Measurements from ENCODE around the gene VAX1. TPM values are rescaled to one million over a fixed set of nuclear protein-coding genes. Genes with fewer than 3 reads are reported as not detected.

Gene VAX1
- total RNA-seq, 1 experiment from 2014 or later, result not detected

GRCh38 chr10:117159390-117159789 lies 21.3 kb upstream of the VAX1 start:
- no peaks in the 10 kb centered on the region for H3K9me2 ChIP-seq (ENCODE audit: insufficient read depth)
- H3K4me2 ChIP-seq (ENCODE audit: low read length), result no peak overlapping the region
- no peaks in the 10 kb centered on the region for H4K20me1 ChIP-seq (ENCODE audit: insufficient read depth)
- no peak overlapping the region for H2AFZ ChIP-seq (ENCODE audit: low read depth, low read length, poor library complexity, severe bottlenecking)
- RAD21 ChIA-PET (ENCODE audit: low non-redundant PET in 1 of 2, low total read pairs in 2 of 2, uncharacterized antibody in 2 of 2, unreplicated experiment in 2 of 2), result no interaction called here
- no peak overlapping the region for H3K4me3 ChIP-seq (replicated peaks in 1 of 2; ENCODE audit: low read depth in 1 of 2, low read length in 2 of 2)
- no peak for TF ChIP-seq JUND (IDR thresholded peaks at IDR 0.05)
- TF ChIP-seq ZNF274 (IDR thresholded peaks at IDR 0.05; ENCODE audit: low read depth, low read length), result no peak
- no peak for TF ChIP-seq ZBTB33 (IDR thresholded peaks at IDR 0.05; ENCODE audit: extremely low read depth, insufficient replicate concordance, low read length)
- no peak for TF ChIP-seq EZH2phosphoT487 (IDR thresholded peaks at IDR 0.05; ENCODE audit: borderline replicate concordance)
- TF ChIP-seq FOSL1 (IDR thresholded peaks at IDR 0.05; ENCODE audit: low read depth), result no peak
- TF ChIP-seq RAD21 (IDR thresholded peaks at IDR 0.05; ENCODE audit: low read depth), result no peak
- no peak for TF ChIP-seq TCF7L2 (IDR thresholded peaks at IDR 0.05; ENCODE audit: borderline replicate concordance, extremely low read depth, insufficient read depth, insufficient read length)
- no peak for TF ChIP-seq CBX3 (IDR thresholded peaks at IDR 0.05; ENCODE audit: low read depth)
- TF ChIP-seq SIN3A (IDR thresholded peaks at IDR 0.05; ENCODE audit: low read depth), result no peak
- TF ChIP-seq EGR1 (IDR thresholded peaks at IDR 0.05; ENCODE audit: low read depth), result no peak
- no peak for TF ChIP-seq POLR2A (IDR thresholded peaks at IDR 0.05; ENCODE audit: borderline replicate concordance, extremely low read depth, insufficient read depth, insufficient read length)
- no peak for TF ChIP-seq MAX (IDR thresholded peaks at IDR 0.05)
- no peak for TF ChIP-seq REST (IDR thresholded peaks at IDR 0.05; ENCODE audit: low read depth)
- TF ChIP-seq ZFX (IDR thresholded peaks at IDR 0.05), result no peak
- TF ChIP-seq CEBPB (IDR thresholded peaks at IDR 0.05; ENCODE audit: low read depth), result no peak
- no peak for TF ChIP-seq ATF3 (IDR thresholded peaks at IDR 0.05)
- TF ChIP-seq SRF (IDR thresholded peaks at IDR 0.05; ENCODE audit: low read depth), result no peak
- no peak for TF ChIP-seq POLR2AphosphoS5 (IDR thresholded peaks at IDR 0.05; ENCODE audit: low read depth, low read length)
- TF ChIP-seq YY1 (IDR thresholded peaks at IDR 0.05; ENCODE audit: extremely low read depth, insufficient replicate concordance, low read depth, low read length), result no peak
- H3K9ac ChIP-seq (ENCODE audit: low read length), result no peak overlapping the region
- H3K9me3 ChIP-seq (ENCODE audit: control insufficient read depth in 1 of 2, insufficient read depth in 1 of 2, low read depth in 1 of 2, low read length in 2 of 2), result no peaks in the 10 kb centered on the region
- H3K27ac ChIP-seq (ENCODE audit: low read depth, low read length), result no peak overlapping the region
- peaks cover 13% of the 10 kb centered on the region; the same call in 1 of the 2 replicates for H3K27me3 ChIP-seq (ENCODE audit: insufficient read depth, low read length)
- POLR2A ChIA-PET, result no interaction called here
- ATAC-seq, result no peak
- CTCF ChIA-PET, result interaction anchor here (0.9 to 3.3 kb wide), 3 partner anchors 8 to 363 kb away, joined by 3 to 19 read pairs (median 4); no protein-coding TSS in a partner anchor
- DNase-seq (ENCODE audit: low read depth, low spot score), result no peak
- no peaks in the 10 kb centered on the region for H3K79me2 ChIP-seq (ENCODE audit: insufficient read depth, low read length)
- intact Hi-C loops (cut with micrococcal nuclease), result no loop called here
- no TSS peak for BruUV-seq (replicated peaks)
- no peaks in the 10 kb centered on the region for H3K4me1 ChIP-seq (ENCODE audit: control insufficient read depth in 1 of 2, insufficient read depth in 2 of 2, low read length in 2 of 2)
- no peaks in the 10 kb centered on the region for H3K36me3 ChIP-seq (ENCODE audit: control insufficient read depth in 1 of 2, insufficient read depth in 2 of 2, low read length in 2 of 2)

Measured in HCT116 (cell line).